NOMO-1 treated with dmso at 0.1 percent for 144 hours (cell line): ENCODE measurements around the gene SCN4B.

Source experiments
- DNase-seq: peaks from one replicate; lab custom pipeline; 2025; ENCODE audit not compliant: unreplicated experiment; lab: John Stamatoyannopoulos, UW

Gene SCN4B

DNA sequence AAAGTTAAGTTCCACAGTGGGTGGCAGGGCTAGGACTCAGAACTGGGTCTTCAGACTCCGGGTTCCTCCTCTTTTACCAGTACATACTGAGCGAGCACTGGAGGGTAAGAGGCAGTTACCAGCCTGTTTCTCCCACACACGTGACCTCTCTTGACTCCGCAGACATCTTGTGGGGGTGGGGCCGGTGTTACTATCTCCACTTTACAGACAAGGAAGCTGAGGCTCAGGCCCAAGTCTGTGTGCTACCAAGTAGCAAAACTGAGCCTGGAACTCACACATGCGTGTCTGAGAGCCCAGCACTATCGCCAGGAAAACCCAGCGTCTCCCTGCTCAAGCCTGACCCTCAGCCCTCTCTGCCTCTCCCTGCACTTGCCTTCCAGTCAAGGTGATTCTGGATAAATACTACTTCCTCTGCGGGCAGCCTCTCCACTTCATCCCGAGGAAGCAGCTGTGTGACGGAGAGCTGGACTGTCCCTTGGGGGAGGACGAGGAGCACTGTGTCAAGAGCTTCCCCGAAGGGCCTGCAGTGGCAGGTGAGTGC lies 49.8 kb downstream of the SCN4B start:
- DNase-seq = no peak

GRCh38 chr11:118100691-118101232 lies 51.9 kb downstream of the SCN4B start:
- no peak for DNase-seq

DNA sequence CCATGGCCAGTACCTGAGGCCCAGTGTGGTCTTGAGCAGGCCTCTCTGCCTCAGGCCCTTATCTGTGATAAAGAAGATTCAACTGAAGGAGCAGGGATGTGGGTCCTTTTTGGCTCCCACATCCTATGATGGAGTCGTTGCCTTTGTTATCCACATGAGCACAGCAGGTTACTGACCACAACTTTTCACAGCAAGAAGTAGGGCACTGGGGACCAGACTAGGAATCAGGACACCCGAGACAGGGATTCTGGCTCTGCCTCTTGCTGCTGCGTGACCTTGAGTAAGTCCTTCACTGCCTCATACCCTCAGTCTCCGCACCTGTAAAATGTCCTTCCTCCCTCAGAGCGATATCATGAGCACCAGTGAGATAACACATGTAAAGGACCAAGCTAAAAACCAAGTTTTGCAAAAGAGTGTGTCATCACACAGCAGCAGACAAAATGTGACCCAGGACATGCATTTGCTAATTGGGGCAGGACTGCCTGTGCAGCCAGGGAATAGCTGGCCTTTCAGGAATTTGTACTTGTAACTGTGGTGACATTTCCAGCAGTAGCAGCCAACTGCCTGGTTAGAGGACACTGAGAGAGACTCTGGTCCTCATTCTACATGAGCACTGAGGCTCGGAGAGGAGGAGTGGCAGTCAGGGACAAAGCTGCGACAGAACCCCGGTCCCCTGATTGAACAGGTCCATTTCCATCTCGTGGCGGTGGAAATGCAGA lies 52.6 kb downstream of the SCN4B start:
- no peak for DNase-seq

DNA sequence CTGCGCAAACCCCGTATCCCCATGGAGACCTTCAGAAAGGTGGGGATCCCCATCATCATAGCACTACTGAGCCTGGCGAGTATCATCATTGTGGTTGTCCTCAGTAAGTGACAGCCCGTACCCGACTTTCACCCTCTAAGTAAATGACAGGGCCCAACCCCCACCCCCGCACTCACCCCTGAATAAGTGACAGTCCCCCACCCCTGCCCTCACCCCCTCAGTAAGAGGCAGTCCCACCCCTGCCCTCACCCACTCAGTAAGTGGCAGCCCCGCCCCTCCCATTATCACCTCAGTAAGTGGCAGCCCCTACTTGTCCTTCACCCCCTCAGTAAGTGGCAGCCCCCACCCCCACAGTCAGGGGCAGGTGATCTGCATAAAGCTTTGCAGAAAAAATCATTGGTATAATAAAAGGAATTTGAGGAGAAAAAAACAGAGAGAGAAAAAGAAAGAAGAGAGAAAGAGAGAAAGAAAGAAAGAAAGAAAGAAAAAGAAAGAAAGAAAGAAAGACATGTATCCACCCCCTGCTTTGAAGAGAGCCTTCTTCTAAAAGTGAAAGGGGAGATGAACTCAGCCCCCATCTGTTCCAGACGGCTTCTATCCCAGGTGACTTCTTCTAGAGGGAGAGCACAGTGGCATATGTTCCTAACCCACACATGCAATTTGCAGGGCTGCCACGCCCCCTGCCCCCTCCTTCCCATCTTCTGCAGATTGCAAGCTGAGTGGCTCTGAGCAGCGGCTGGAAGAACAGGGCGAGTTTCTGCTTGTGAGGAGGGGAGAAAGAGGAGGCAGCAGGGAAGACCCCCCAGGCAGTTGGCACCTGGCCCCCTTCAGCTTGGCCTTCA lies 53.4 kb downstream of the SCN4B start:
- DNase-seq = no peak

- DNase-seq = no peak
These were observed 56.7 kb downstream of the SCN4B start for GRCh38 chr11:118095967-118096367.

- DNase-seq = no peak
These were observed 57.1 kb downstream of the SCN4B start for GRCh38 chr11:118095493-118095892.

GRCh38 chr11:118092907-118093571 lies 59.6 kb downstream of the SCN4B start:
- no peak for DNase-seq

DNA sequence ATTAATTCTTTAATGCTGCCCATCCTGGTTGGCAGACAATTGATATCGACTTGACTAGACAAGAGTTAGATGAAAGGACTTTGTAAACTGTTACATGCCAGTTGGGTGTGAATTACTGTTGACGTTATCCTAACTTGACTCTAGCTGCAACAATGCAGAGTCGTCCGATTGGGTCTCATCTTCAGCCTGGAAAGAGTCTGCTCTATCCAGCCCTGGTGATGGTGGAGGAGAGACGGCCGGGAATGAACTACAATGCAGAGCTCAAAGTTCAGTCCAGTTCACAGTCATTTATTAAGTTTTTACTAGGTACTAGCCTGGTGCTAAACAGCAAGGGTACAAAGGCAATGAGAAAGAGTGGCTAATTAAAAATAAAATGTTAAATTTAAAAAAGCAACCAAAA lies 60.9 kb downstream of the SCN4B start:
- DNase-seq = no peak

GRCh38 chr11:118090545-118091162 lies 62.0 kb downstream of the SCN4B start:
- DNase-seq = no peak

- DNase-seq = peak; percentile 89
These were observed 64.1 kb downstream of the SCN4B start for GRCh38 chr11:118088531-118088930.

GRCh38 chr11:118087931-118088330 lies 64.7 kb downstream of the SCN4B start:
- no peak for DNase-seq

DNA sequence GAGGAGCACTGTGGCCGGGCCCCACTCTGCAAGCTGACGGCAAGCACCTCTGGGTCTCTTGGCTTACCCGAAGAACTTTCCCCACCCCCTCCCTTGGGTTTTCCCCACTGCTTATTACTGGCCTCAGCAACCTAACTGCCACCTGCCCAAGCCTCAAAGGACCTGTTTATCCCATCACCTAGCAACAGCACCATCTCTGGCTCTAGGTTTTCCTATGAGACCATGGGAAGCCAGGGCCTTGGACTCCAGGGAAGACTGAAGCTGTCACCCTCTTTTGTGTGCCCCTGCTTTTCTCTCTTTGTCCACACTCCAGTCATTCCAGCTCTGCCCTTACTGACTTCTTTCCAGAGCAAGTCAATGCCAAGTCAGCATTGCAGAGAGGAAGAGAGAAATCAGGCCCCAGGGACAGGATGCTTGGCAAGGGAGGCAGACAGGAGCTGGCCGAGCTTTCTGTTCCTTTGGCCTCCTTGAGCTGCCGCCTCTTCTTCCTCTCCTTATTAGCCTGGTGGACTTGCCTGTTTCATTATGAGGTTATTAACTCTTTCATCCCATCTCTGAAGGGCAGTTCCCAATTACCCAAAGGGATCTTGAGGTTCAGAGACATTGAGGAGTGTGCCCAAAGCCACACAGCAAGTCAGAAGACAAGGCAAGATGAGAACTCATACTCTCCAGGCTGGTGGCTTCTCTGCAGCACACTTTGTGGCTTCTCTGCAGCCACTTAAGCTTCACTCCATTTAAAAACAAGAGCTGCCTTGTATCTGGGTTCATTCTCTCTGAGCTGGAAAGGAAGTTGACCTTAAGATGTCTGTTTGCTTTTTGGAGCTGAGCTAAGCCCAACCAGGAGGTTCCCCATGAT lies 65.5 kb downstream of the SCN4B start, which contains the start of gene SMIM35:
Gene SMIM35 (minus strand): TSS at position 51 of the 856 bp plus-strand sequence. CDS start 206 bp downstream, outside the sequence.
- DNase-seq = no peak

- no peak for DNase-seq
These were observed 68.0 kb downstream of the SCN4B start for GRCh38 chr11:118084656-118085055.

DNA sequence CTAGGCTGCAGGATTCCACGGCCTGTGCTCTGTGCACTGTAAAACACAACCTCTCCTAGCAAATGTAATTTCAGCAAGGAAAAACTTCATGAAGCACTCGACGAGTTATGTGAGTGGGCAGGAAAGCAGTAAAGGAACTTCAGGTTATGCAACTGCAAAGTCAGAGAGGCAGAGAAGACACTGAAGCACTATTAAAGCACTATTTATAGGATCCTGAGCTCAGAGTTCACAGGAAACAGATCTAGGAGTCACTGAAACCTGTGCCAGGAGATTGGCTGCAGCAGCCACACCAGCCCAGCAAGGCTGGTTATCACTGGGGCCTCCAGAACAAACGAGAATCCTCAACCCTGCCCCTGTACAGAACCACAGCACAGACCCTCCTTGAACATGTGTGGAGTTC lies 68.4 kb downstream of the SCN4B start:
- DNase-seq = peak; percentile 95
